WTC11 (cell line): ENCODE measurements around the gene ELOVL6. TPM values are rescaled to one million over a fixed set of nuclear protein-coding genes. Genes with fewer than 3 reads are reported as not detected.

Source experiments
- ATAC-seq: fragments of 200-7000 bp; cut with Tn5 transposase; 2 replicates; pipeline ENCODE4 v1.10.0; 2021; ENCODE audit warnings: mild to moderate bottlenecking, moderate library complexity
- CTCF ChIA-PET: fragments of 300-600 bp; sonication (Branson Sonifier 250); formaldehyde crosslinking; loops from one replicate; lab custom pipeline; 2021; ENCODE audit warnings: antibody characterized with exemption; lab: Charles Lee
- POLR2A ChIA-PET: fragments of 350-600 bp; sonication (Branson Sonifier 250); formaldehyde crosslinking; loops from one replicate; lab custom pipeline; 2021; ENCODE audit warnings: antibody characterized with exemption; lab: Charles Lee
- DNase-seq: peaks from one replicate; pipeline ENCODE4 v3.0.0; 2021; ENCODE audit warnings: low spot score
- H3K27ac Mint-ChIP-seq: 2 replicates; pipeline ENCODE4 v1.8.0; 2021; ENCODE audit warnings: mixed read lengths
- H3K27me3 Mint-ChIP-seq: 2 replicates; pipeline ENCODE4 v1.8.0; 2021; ENCODE audit warnings: low read depth, mild to moderate bottlenecking, moderate library complexity, mixed read lengths
- H3K36me3 Mint-ChIP-seq: 2 replicates; pipeline ENCODE4 v1.8.0; 2021; ENCODE audit warnings: mixed read lengths
- H3K4me1 Mint-ChIP-seq: 2 replicates; pipeline ENCODE4 v1.8.0; 2022; ENCODE audit warnings: mixed read lengths
- H3K4me3 Mint-ChIP-seq: 2 replicates; pipeline ENCODE4 v1.8.0; 2021; ENCODE audit warnings: mild to moderate bottlenecking, moderate library complexity, mixed read lengths
- H3K9me3 Mint-ChIP-seq: 2 replicates; pipeline ENCODE4 v1.8.0; 2021; ENCODE audit warnings: mixed read lengths
- CREM ChIP-seq: sonication (generic); formaldehyde crosslinking; IDR thresholded peaks from 2 replicates; pipeline ENCODE4 v1.8.1; 2022; ENCODE audit warnings: mild to moderate bottlenecking, missing genetic modification reagents, moderate library complexity
- JAZF1 ChIP-seq: fragments of 250-450 bp; sonication (Bioruptor Pico); IDR thresholded peaks from 2 replicates; pipeline ENCODE4 v1.9.0; 2021; ENCODE audit warnings: moderate library complexity, mild to moderate bottlenecking, inconsistent platforms
- MXD4 ChIP-seq: fragments of 250-450 bp; sonication (Bioruptor Pico); IDR thresholded peaks from 2 replicates; pipeline ENCODE4 v1.8.0; 2021; ENCODE audit warnings: mild to moderate bottlenecking, moderate library complexity, borderline replicate concordance
- NFE2L1 ChIP-seq: sonication (generic); formaldehyde crosslinking; IDR thresholded peaks from 2 replicates; pipeline ENCODE4 v1.8.1; 2023; ENCODE audit warnings: missing genetic modification reagents
- NR3C1 ChIP-seq: sonication (generic); formaldehyde crosslinking; conservative IDR thresholded peaks from 2 replicates; pipeline ENCODE4 v1.8.1; 2023; ENCODE audit warnings: low read depth, mild to moderate bottlenecking, missing genetic modification reagents
- RORB ChIP-seq: fragments of 250-450 bp; sonication (Bioruptor Pico); IDR thresholded peaks from 2 replicates; pipeline ENCODE4 v1.9.0; 2021; ENCODE audit warnings: mild to moderate bottlenecking
- TEAD1 ChIP-seq: sonication (generic); formaldehyde crosslinking; IDR thresholded peaks from 2 replicates; pipeline ENCODE4 v1.8.0; 2022; ENCODE audit warnings: mild to moderate bottlenecking, missing genetic modification reagents
- TEAD4 ChIP-seq: sonication (generic); formaldehyde crosslinking; IDR thresholded peaks from 2 replicates; pipeline ENCODE4 v1.8.0; 2022; ENCODE audit warnings: mild to moderate bottlenecking, missing genetic modification reagents
- total RNA-seq: library from RNA; stranded (reverse); gene quantifications from 3 replicates; pipeline ENCODE4 v1.2.3, GENCODE V29; 2021
- TF ChIP-seq, protein P1 (sequence below): fragments of 250-450 bp; sonication (Bioruptor Pico); IDR thresholded peaks from 2 replicates; pipeline ENCODE4 v1.8.0; 2021; ENCODE audit warnings: mild to moderate bottlenecking
- TF ChIP-seq, protein P2 (sequence below): sonication (generic); formaldehyde crosslinking; IDR thresholded peaks from 2 replicates; pipeline ENCODE4 v1.8.0; 2023; ENCODE audit warnings: missing genetic modification reagents, mild to moderate bottlenecking, borderline replicate concordance
- TF ChIP-seq, protein P3 (sequence below): sonication (generic); formaldehyde crosslinking; IDR thresholded peaks from 2 replicates; pipeline ENCODE4 v1.8.0; 2023; ENCODE audit warnings: missing genetic modification reagents
- TF ChIP-seq, protein P4 (sequence below): sonication (generic); formaldehyde crosslinking; IDR thresholded peaks from 2 replicates; pipeline ENCODE4 v1.8.0; 2022; ENCODE audit warnings: mild to moderate bottlenecking, missing genetic modification reagents
- TF ChIP-seq, protein P5 (sequence below): fragments of 250-450 bp; sonication (Bioruptor Pico); IDR thresholded peaks from 2 replicates; pipeline ENCODE4 v2.1.2; 2022; ENCODE audit warnings: mild to moderate bottlenecking, moderate library complexity
- TF ChIP-seq, protein P6 (sequence below): sonication (generic); formaldehyde crosslinking; IDR thresholded peaks from 2 replicates; pipeline ENCODE4 v1.8.0; 2022; ENCODE audit warnings: mild to moderate bottlenecking, missing genetic modification reagents
- TF ChIP-seq, protein P7 (sequence below): sonication (generic); formaldehyde crosslinking; conservative IDR thresholded peaks from 2 replicates; pipeline ENCODE4 v1.8.1; 2022; ENCODE audit warnings: mild to moderate bottlenecking, missing genetic modification reagents
- TF ChIP-seq, protein P8 (sequence below): sonication (generic); formaldehyde crosslinking; IDR thresholded peaks from 2 replicates; pipeline ENCODE4 v1.8.1; 2022; ENCODE audit warnings: missing genetic modification reagents, borderline replicate concordance

Gene ELOVL6
- total RNA-seq, 1 experiment from 2014 or later, result 87.4 TPM

DNA sequence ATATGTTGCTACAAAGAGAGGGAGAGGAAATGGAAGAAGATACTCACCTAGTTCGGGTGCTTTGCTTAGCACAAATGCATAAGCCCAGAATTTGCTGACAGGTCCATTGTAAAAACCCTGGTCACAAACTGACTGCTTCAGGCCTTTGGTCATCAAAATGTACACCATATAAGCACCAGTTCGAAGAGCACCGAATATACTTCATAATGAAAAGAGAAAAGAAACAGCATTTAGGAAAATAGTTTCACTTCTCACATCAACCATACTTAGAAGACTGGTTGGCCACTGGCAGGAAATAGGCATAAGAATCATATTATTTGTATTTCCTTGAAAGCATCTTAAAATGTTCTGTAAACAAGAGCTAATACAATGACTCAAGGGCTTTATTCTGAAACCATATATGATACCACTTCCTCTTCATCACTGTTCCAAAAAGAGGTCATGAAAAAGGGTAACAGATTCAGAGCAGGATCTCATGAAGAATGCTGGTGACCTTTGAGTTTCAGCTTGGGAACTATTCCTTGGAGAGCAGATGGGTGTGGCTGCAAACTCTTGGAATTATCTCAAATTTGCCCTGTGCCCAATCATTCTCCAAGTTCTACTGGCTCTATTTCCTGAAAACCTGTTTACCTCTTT is 138.7 kb downstream of the ELOVL6 start:
- Mint-ChIP-seq H3K9me3 (no peaks in the 10 kb centered on the region), H3K4me1 (peaks cover 6% of the 10 kb centered on the region; the same call in 1 of the 2 replicates), H3K27ac (no peak overlapping the region), H3K27me3 (no peaks in the 10 kb centered on the region), H3K4me3 (no peak overlapping the region), H3K36me3 (peaks cover 12% of the 10 kb centered on the region)
- DNase-seq (no peak), ATAC-seq (no peak)
- TF ChIP-seq, protein P1, sequence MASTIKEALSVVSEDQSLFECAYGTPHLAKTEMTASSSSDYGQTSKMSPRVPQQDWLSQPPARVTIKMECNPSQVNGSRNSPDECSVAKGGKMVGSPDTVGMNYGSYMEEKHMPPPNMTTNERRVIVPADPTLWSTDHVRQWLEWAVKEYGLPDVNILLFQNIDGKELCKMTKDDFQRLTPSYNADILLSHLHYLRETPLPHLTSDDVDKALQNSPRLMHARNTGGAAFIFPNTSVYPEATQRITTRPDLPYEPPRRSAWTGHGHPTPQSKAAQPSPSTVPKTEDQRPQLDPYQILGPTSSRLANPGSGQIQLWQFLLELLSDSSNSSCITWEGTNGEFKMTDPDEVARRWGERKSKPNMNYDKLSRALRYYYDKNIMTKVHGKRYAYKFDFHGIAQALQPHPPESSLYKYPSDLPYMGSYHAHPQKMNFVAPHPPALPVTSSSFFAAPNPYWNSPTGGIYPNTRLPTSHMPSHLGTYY (CRISPR knock-in tag), result no peak
- TF ChIP-seq NFE2L1 (CRISPR knock-in tag), result no peak
- TF ChIP-seq, protein P2, sequence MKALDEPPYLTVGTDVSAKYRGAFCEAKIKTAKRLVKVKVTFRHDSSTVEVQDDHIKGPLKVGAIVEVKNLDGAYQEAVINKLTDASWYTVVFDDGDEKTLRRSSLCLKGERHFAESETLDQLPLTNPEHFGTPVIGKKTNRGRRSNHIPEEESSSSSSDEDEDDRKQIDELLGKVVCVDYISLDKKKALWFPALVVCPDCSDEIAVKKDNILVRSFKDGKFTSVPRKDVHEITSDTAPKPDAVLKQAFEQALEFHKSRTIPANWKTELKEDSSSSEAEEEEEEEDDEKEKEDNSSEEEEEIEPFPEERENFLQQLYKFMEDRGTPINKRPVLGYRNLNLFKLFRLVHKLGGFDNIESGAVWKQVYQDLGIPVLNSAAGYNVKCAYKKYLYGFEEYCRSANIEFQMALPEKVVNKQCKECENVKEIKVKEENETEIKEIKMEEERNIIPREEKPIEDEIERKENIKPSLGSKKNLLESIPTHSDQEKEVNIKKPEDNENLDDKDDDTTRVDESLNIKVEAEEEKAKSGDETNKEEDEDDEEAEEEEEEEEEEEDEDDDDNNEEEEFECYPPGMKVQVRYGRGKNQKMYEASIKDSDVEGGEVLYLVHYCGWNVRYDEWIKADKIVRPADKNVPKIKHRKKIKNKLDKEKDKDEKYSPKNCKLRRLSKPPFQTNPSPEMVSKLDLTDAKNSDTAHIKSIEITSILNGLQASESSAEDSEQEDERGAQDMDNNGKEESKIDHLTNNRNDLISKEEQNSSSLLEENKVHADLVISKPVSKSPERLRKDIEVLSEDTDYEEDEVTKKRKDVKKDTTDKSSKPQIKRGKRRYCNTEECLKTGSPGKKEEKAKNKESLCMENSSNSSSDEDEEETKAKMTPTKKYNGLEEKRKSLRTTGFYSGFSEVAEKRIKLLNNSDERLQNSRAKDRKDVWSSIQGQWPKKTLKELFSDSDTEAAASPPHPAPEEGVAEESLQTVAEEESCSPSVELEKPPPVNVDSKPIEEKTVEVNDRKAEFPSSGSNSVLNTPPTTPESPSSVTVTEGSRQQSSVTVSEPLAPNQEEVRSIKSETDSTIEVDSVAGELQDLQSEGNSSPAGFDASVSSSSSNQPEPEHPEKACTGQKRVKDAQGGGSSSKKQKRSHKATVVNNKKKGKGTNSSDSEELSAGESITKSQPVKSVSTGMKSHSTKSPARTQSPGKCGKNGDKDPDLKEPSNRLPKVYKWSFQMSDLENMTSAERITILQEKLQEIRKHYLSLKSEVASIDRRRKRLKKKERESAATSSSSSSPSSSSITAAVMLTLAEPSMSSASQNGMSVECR, result no peak
- no peak for TF ChIP-seq MXD4
- TF ChIP-seq, protein P3, sequence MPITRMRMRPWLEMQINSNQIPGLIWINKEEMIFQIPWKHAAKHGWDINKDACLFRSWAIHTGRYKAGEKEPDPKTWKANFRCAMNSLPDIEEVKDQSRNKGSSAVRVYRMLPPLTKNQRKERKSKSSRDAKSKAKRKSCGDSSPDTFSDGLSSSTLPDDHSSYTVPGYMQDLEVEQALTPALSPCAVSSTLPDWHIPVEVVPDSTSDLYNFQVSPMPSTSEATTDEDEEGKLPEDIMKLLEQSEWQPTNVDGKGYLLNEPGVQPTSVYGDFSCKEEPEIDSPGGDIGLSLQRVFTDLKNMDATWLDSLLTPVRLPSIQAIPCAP, result no peak
- TF ChIP-seq, protein P4, sequence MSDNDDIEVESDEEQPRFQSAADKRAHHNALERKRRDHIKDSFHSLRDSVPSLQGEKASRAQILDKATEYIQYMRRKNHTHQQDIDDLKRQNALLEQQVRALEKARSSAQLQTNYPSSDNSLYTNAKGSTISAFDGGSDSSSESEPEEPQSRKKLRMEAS (CRISPR knock-in tag), result no peak
- TF ChIP-seq TEAD1 (CRISPR knock-in tag), result no peak
- TF ChIP-seq RORB, result no peak
- TF ChIP-seq JAZF1 (CRISPR knock-in tag), result no peak
- TF ChIP-seq, protein P5, sequence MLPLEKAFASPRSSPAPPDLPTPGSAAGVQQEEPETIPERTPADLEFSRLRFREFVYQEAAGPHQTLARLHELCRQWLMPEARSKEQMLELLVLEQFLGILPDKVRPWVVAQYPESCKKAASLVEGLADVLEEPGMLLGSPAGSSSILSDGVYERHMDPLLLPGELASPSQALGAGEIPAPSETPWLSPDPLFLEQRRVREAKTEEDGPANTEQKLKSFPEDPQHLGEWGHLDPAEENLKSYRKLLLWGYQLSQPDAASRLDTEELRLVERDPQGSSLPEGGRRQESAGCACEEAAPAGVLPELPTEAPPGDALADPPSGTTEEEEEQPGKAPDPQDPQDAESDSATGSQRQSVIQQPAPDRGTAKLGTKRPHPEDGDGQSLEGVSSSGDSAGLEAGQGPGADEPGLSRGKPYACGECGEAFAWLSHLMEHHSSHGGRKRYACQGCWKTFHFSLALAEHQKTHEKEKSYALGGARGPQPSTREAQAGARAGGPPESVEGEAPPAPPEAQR (CRISPR knock-in tag), result no peak
- TF ChIP-seq, protein P6, sequence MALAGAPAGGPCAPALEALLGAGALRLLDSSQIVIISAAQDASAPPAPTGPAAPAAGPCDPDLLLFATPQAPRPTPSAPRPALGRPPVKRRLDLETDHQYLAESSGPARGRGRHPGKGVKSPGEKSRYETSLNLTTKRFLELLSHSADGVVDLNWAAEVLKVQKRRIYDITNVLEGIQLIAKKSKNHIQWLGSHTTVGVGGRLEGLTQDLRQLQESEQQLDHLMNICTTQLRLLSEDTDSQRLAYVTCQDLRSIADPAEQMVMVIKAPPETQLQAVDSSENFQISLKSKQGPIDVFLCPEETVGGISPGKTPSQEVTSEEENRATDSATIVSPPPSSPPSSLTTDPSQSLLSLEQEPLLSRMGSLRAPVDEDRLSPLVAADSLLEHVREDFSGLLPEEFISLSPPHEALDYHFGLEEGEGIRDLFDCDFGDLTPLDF, result no peak
- TF ChIP-seq, protein P7, sequence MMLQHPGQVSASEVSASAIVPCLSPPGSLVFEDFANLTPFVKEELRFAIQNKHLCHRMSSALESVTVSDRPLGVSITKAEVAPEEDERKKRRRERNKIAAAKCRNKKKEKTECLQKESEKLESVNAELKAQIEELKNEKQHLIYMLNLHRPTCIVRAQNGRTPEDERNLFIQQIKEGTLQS (CRISPR knock-in tag), result no peak
- no peak for TF ChIP-seq TEAD4 (CRISPR knock-in tag)
- TF ChIP-seq NR3C1 (CRISPR knock-in tag), result no peak
- TF ChIP-seq CREM (CRISPR knock-in tag), result no peak
- TF ChIP-seq, protein P8, sequence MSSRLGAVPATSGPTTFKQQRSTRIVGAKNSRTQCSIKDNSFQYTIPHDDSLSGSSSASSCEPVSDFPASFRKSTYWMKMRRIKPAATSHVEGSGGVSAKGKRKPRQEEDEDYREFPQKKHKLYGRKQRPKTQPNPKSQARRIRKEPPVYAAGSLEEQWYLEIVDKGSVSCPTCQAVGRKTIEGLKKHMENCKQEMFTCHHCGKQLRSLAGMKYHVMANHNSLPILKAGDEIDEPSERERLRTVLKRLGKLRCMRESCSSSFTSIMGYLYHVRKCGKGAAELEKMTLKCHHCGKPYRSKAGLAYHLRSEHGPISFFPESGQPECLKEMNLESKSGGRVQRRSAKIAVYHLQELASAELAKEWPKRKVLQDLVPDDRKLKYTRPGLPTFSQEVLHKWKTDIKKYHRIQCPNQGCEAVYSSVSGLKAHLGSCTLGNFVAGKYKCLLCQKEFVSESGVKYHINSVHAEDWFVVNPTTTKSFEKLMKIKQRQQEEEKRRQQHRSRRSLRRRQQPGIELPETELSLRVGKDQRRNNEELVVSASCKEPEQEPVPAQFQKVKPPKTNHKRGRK (CRISPR knock-in tag), result no peak
- ChIA-PET CTCF (no interaction called here), POLR2A (no interaction called here)
